BE2C (cell line): Measurements from ENCODE around the gene MTA3.
"Not testable (repeated sequence)": the region's sequence is repeated elsewhere in the genome, so short reads cannot be mapped to it uniquely, and the experiment has no call there.

Experiments used
- DNase-seq: peaks from one replicate; pipeline ENCODE4 v3.0.0-alpha.2; 2020
- H3K27me3 ChIP-seq: fragments of 250-450 bp; sonication (Bioruptor Pico); 2 replicates; pipeline ENCODE4 v1.5.1; 2020; ENCODE audit warnings: mild to moderate bottlenecking
- H3K36me3 ChIP-seq: fragments of 250-450 bp; sonication (Bioruptor Pico); 2 replicates; pipeline ENCODE4 v1.5.1; 2020; ENCODE audit warnings: mild to moderate bottlenecking
- H3K4me1 ChIP-seq: fragments of 250-450 bp; sonication (Bioruptor Pico); 2 replicates; pipeline ENCODE4 v1.5.1; 2020
- H3K4me3 ChIP-seq: 2 replicates; pipeline ENCODE4 v1.5.1; 2011; ENCODE audit warnings: low read depth, low read length
- H3K9me3 ChIP-seq: fragments of 250-450 bp; sonication (Bioruptor Pico); 2 replicates; pipeline ENCODE4 v1.5.1; 2020
- CTCF ChIP-seq: IDR thresholded peaks from 2 replicates; pipeline ENCODE4 v1.5.1; 2012; ENCODE audit warnings: mild to moderate bottlenecking, low read depth, low read length

MTA3 gene

GRCh38 chr2:42601076-42601475, 32.6 kb downstream of the MTA3 start:
- no peak for TF ChIP-seq CTCF
- no peaks in the 10 kb centered on the region for H3K27me3 ChIP-seq
- no peaks in the 10 kb centered on the region for H3K36me3 ChIP-seq
- H3K4me3 ChIP-seq = no peak overlapping the region
- H3K9me3 ChIP-seq = no peaks in the 10 kb centered on the region
- no peak for DNase-seq
- H3K4me1 ChIP-seq = no peaks in the 10 kb centered on the region

- H3K9me3 ChIP-seq = no peaks in the 10 kb centered on the region
- no peaks in the 10 kb centered on the region for H3K36me3 ChIP-seq
- no peaks in the 10 kb centered on the region for H3K4me1 ChIP-seq
- no peak for TF ChIP-seq CTCF
- DNase-seq = no peak
- no peak overlapping the region for H3K4me3 ChIP-seq
- no peaks in the 10 kb centered on the region for H3K27me3 ChIP-seq
Observed at GRCh38 chr2:42602218-42602875, 33.9 kb downstream of the MTA3 start.

GRCh38 chr2:42602876-42603219, 34.4 kb downstream of the MTA3 start:
- DNase-seq = no peak
- Histone ChIP-seq H3K9me3 (no peaks in the 10 kb centered on the region), H3K4me1 (no peaks in the 10 kb centered on the region), H3K4me3 (no peak overlapping the region), H3K27me3 (no peaks in the 10 kb centered on the region), H3K36me3 (no peaks in the 10 kb centered on the region)
- TF ChIP-seq CTCF = no peak

GRCh38 chr2:42604341-42604867, 36.0 kb downstream of the MTA3 start:
- H3K9me3 ChIP-seq, H3K4me3 ChIP-seq, DNase-seq, H3K4me1 ChIP-seq, H3K27me3 ChIP-seq, H3K36me3 ChIP-seq: not testable (repeated sequence)

- not testable (repeated sequence) for DNase-seq, H3K9me3 ChIP-seq, H3K27me3 ChIP-seq, H3K4me3 ChIP-seq, H3K4me1 ChIP-seq
- H3K36me3 ChIP-seq = peaks cover 18% of the 10 kb centered on the region
Observed at GRCh38 chr2:42606166-42606565, 37.7 kb downstream of the MTA3 start.

GRCh38 chr2:42607101-42607637, 38.7 kb downstream of the MTA3 start:
- no peak for DNase-seq
- no peak overlapping the region for H3K4me3 ChIP-seq
- H3K4me1 ChIP-seq = no peaks in the 10 kb centered on the region
- no peak for TF ChIP-seq CTCF
- no peaks in the 10 kb centered on the region for H3K27me3 ChIP-seq
- peaks cover 22% of the 10 kb centered on the region for H3K36me3 ChIP-seq
- H3K9me3 ChIP-seq = no peaks in the 10 kb centered on the region

- no peak for TF ChIP-seq CTCF
- Histone ChIP-seq H3K27me3 (no peaks in the 10 kb centered on the region), H3K9me3 (no peaks in the 10 kb centered on the region), H3K4me3 (no peak overlapping the region), H3K4me1 (no peaks in the 10 kb centered on the region), H3K36me3 (peaks cover 30% of the 10 kb centered on the region)
- no peak for DNase-seq
Observed at GRCh38 chr2:42613281-42614064, 45.0 kb downstream of the MTA3 start.
